Esophagus muscularis mucosa (tissue), 4 donors: ENCODE results near the gene THOC6. TPM values are rescaled to one million over a fixed set of nuclear protein-coding genes. Genes with fewer than 3 reads are reported as not detected.

Experiments used
- DNase-seq: peaks from one replicate; pipeline ENCODE4 v3.0.0-alpha.2; 2017; ENCODE audit errors: extremely low spot score
- H3K27ac ChIP-seq, 4 donors: fragments of 200-600 bp; sonication (generic); replicated peaks in 1 of 4; 1 replicate in 3 of 4; 2 replicates in 1 of 4; pipeline ENCODE4 v1.5.1; 2016 to 2019; ENCODE audit warnings: mild to moderate bottlenecking in 1 of 4
- H3K27me3 ChIP-seq, 4 donors: fragments of 200-600 bp; sonication (generic); one replicate each; pipeline versions ENCODE4 v1.5.1 to v1.6.0; 2016 to 2019
- H3K36me3 ChIP-seq, 4 donors: fragments of 200-600 bp; sonication (generic); one replicate each; pipeline ENCODE4 v1.5.1; 2016 to 2019
- H3K4me1 ChIP-seq, 4 donors: fragments of 200-600 bp; sonication (generic); one replicate each; pipeline ENCODE4 v1.5.1; 2016 to 2019
- H3K4me3 ChIP-seq, 4 donors: fragments of 200-600 bp; sonication (generic); 1 replicate in 2 of 4; 2 replicates in 2 of 4; pipeline ENCODE4 v1.5.1; 2016 to 2019; ENCODE audit warnings: mild to moderate bottlenecking in 4 of 4, moderate library complexity in 1 of 4
- H3K9me3 ChIP-seq, 4 donors: fragments of 200-600 bp; sonication (generic); 1 replicate in 3 of 4; 2 replicates in 1 of 4; pipeline ENCODE4 v1.5.1; 2016 to 2019
- CTCF ChIP-seq, 3 experiments: fragments of 200-600 bp in 2 of 3; fragments of 450-650 bp in 1 of 3; sonication (generic) in 2 of 3; IDR thresholded peaks; one replicate each; pipeline ENCODE4 v1.5.1; 2017 to 2019; ENCODE audit warnings: antibody characterized with exemption in 3 of 3, mild to moderate bottlenecking in 2 of 3, moderate library complexity in 1 of 3
- EP300 ChIP-seq: sonication (generic); formaldehyde crosslinking; IDR thresholded peaks from one replicate; pipeline ENCODE4 v1.6.1; 2017; ENCODE audit warnings: antibody characterized with exemption
- POLR2A ChIP-seq: fragments of 450-650 bp; IDR thresholded peaks from one replicate; pipeline ENCODE4 v1.6.1; 2017; ENCODE audit warnings: antibody characterized with exemption, moderate library complexity, mild to moderate bottlenecking, low read depth
- POLR2AphosphoS5 ChIP-seq, 2 donors: sonication (generic); formaldehyde crosslinking; IDR thresholded peaks; one replicate each; pipeline ENCODE4 v1.6.1; 2017; ENCODE audit warnings: antibody characterized with exemption in 2 of 2
- WGBS: methylation state at CpG from one replicate; pipeline ENCODE4 v1.1.5; 2018; 5-methylcytosine and 5-hydroxymethylcytosine counted together
- intact Hi-C: fragments of 100-400 bp; cut with DNase I; formaldehyde crosslinking; loops from one replicate; pipeline ENCODE4 v1.15.1; 2023
- total RNA-seq, 4 donors: library from RNA; depleted of rRNA; stranded (reverse); fragments of >200 nt; gene quantifications; one replicate each; pipeline versions ENCODE4 v1.1.0 to v1.2.1, GENCODE V29; 2016

The THOC6 gene
- total RNA-seq, 4 donors from 2014 or later = 14.1 to 27.9 (median 23.0) TPM

DNA sequence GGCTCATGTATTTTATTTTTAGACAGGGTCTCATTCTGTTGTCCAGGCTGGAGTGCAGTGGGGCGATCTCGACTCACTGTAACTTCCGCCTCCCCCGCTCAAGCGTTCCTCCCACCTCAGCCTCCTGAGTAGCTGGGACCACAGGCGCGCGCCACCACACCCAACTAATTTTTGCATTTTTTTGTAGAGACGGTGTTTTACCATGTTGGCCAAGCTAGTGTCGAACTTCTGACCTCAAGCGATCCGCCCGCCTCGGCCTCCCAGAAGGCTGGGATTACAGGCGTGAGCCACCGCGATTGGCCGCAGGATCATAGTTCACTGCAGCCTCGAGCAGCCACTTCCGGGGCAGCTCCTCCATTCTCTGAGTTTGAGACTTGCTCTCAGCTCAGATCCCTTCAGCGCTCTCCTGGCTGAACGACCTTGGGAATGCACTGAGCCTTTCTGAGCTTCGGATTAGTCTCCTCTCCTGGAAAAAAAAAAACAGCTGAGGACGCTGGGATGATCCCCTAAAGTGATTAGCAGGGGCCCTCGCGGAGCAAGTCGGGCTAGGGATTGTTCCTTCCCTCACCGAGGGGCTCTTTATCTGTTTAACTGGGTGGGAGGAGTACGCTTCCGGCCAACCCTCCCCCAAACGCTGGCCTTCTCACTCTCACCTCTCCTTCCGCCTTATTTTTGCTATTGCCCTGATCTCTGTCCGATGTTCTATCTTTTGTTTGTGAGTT is 42.5 kb upstream of the THOC6 start:
- TF ChIP-seq CTCF (IDR thresholded peaks at IDR 0.05) (no peak), POLR2A (no peak), EP300 (no peak), POLR2AphosphoS5 (IDR thresholded peaks at IDR 0.05) (no peak)
- Histone ChIP-seq H3K27ac (peak overlapping the region in 1 of 4 donors; percentile 80), H3K4me3 (peak overlapping the region; percentile 66 to 84 (median 72)), H3K36me3 (no peaks in the 10 kb centered on the region), H3K4me1 (peaks cover 28 to 47% (median 32%) of the 10 kb centered on the region in 4 donors), H3K9me3 (no peaks in the 10 kb centered on the region), H3K27me3 (peaks cover 0 to 38% (median 4%) of the 10 kb centered on the region in 4 donors)
- intact Hi-C loops = no loop called here
- DNase-seq = no peak
- 57% methylated on average over 33 of the region's 33 CpGs for WGBS

DNA sequence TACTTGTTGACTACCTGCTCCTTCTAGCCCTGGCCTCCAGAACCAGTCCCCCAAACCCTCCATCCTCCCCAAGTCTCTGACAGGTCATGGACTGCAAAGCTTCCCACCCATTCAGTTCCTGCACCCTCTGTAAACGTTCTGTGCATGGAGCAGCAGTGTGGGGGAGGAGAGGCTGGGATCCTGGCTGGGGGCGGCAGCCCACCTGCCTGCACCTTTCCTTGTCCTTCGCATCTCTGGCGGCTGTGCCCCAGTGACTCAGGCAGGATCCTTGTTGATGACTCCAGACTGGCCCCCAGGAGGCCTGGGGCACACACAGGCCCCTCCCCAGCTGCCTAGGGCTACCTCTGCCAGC is 42.0 kb upstream of the THOC6 start:
- TF ChIP-seq POLR2AphosphoS5 (IDR thresholded peaks at IDR 0.05) (no peak), CTCF (IDR thresholded peaks at IDR 0.05) (no peak), POLR2A (no peak), EP300 (no peak)
- intact Hi-C loops = no loop called here
- Histone ChIP-seq H3K9me3 (no peaks in the 10 kb centered on the region), H3K4me1 (peaks cover 28 to 47% (median 32%) of the 10 kb centered on the region in 4 donors), H3K4me3 (no peak overlapping the region), H3K36me3 (no peaks in the 10 kb centered on the region), H3K27me3 (peaks cover 0 to 34% (median 4%) of the 10 kb centered on the region in 4 donors), H3K27ac (no peak overlapping the region)
- DNase-seq = no peak
- 64% methylated on average over 3 of the region's 4 CpGs for WGBS

- peaks cover 0 to 34% (median 4%) of the 10 kb centered on the region in 4 donors for H3K27me3 ChIP-seq
- peaks cover 28 to 47% (median 32%) of the 10 kb centered on the region in 4 donors for H3K4me1 ChIP-seq
- WGBS = 87% methylated on average over 5 of the region's 5 CpGs
- no peaks in the 10 kb centered on the region for H3K9me3 ChIP-seq
- intact Hi-C loops = no loop called here
- H3K27ac ChIP-seq = no peak overlapping the region
- H3K4me3 ChIP-seq = no peak overlapping the region
- TF ChIP-seq CTCF (IDR thresholded peaks at IDR 0.05) = no peak
- no peak for TF ChIP-seq EP300
- no peak for TF ChIP-seq POLR2AphosphoS5 (IDR thresholded peaks at IDR 0.05)
- TF ChIP-seq POLR2A = no peak
- no peak for DNase-seq
- no peaks in the 10 kb centered on the region for H3K36me3 ChIP-seq
These were observed 41.4 kb upstream of the THOC6 start for GRCh38 chr16:2982402-2982801.

GRCh38 chr16:2983706-2984136 is 40.1 kb upstream of the THOC6 start:
- H3K9me3 ChIP-seq = no peaks in the 10 kb centered on the region
- intact Hi-C loops = no loop called here
- WGBS = 40% methylated on average over 14 of the region's 42 CpGs
- H3K27me3 ChIP-seq = peaks cover 0 to 35% (median 4%) of the 10 kb centered on the region in 4 donors
- H3K27ac ChIP-seq = no peak overlapping the region
- H3K36me3 ChIP-seq = no peaks in the 10 kb centered on the region
- peak overlapping the region; percentile 24 to 44 (median 32) for H3K4me3 ChIP-seq
- TF ChIP-seq CTCF (IDR thresholded peaks at IDR 0.05) (peak in 2 of 3 experiments; percentile 95 to 96), EP300 (no peak), POLR2AphosphoS5 (IDR thresholded peaks at IDR 0.05) (peak in 1 of 2 donors; percentile 40)
- DNase-seq = peak; percentile 95
- peaks cover 28 to 47% (median 32%) of the 10 kb centered on the region in 4 donors for H3K4me1 ChIP-seq
